Measurements from ENCODE around the gene RBM26.
"Not testable (repeated sequence)": the region's sequence is repeated elsewhere in the genome, so short reads cannot be mapped to it uniquely, and the experiment has no call there.

RBM26 gene

DNA sequence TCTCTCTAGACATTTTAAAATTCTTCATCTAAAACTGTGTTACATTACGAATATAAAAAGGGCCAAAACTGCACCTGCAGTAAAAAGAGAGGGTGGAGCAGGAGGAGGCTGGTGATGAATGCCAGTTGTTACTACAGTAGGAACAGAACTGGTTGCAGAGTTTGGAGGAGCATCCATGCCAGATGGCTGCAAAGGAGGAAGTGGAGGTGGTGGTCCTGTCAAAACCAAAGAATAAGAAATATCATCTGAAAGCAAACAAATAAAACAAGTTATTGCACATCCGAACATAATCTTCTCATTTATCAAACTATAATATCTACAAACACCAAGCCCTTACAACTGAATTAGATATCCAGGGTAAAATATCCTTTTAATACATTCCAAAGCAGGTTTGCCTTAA lies 40.1 kb downstream of the RBM26 start:
- TF ChIP-seq CTCF (conservative IDR thresholded peaks at IDR 0.05; ENCODE audit: low read depth, low read length), result no peak
- H3K4me3 ChIP-seq (ENCODE audit: low read depth, low read length), result no peak overlapping the region
- no peak for DNase-seq (ENCODE audit: low read depth)

DNA sequence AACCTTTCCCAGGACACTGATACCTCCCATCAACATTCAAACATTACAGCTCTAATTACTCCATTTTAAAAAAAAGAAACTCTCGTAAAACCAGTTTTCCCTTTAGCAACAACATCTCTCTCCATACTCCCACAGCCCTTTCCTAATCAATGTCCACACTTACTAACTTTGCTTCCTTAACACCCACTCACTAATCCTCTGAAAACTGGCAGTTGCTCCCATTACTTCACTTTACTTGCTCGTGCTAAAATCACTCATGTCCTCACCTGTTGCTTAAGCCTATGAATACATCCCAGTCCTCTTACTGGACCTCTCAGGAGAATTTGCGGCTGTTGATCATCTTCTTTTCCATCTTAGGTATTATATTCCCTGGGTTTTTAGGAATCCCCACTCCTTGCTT lies 44.8 kb downstream of the RBM26 start:
- DNase-seq (ENCODE audit: low read depth), result no peak

GRCh38 chr13:79360095-79360494 lies 46.0 kb downstream of the RBM26 start:
- H3K4me3 ChIP-seq (ENCODE audit: low read depth, low read length), result no peak overlapping the region
- TF ChIP-seq CTCF (conservative IDR thresholded peaks at IDR 0.05; ENCODE audit: low read depth, low read length), result no peak
- DNase-seq (ENCODE audit: low read depth), result no peak

More for the DNA sequence above, 44.8 kb downstream of the RBM26 start:
- H3K4me3 ChIP-seq (ENCODE audit: low read depth, low read length), result no peak overlapping the region
- no peak for TF ChIP-seq CTCF (conservative IDR thresholded peaks at IDR 0.05; ENCODE audit: low read depth, low read length)

GRCh38 chr13:79359064-79359463 lies 47.0 kb downstream of the RBM26 start:
- no peak for DNase-seq (ENCODE audit: low read depth)

GRCh38 chr13:79354285-79354684 lies 51.8 kb downstream of the RBM26 start:
- no peak for TF ChIP-seq CTCF (conservative IDR thresholded peaks at IDR 0.05; ENCODE audit: low read depth, low read length)
- DNase-seq (ENCODE audit: low read depth), result no peak
- no peak overlapping the region for H3K4me3 ChIP-seq (ENCODE audit: low read depth, low read length)

More at GRCh38 chr13:79359064-79359463, 47.0 kb downstream of the RBM26 start:
- TF ChIP-seq CTCF (conservative IDR thresholded peaks at IDR 0.05; ENCODE audit: low read depth, low read length), result no peak
- H3K4me3 ChIP-seq (ENCODE audit: low read depth, low read length), result no peak overlapping the region

DNA sequence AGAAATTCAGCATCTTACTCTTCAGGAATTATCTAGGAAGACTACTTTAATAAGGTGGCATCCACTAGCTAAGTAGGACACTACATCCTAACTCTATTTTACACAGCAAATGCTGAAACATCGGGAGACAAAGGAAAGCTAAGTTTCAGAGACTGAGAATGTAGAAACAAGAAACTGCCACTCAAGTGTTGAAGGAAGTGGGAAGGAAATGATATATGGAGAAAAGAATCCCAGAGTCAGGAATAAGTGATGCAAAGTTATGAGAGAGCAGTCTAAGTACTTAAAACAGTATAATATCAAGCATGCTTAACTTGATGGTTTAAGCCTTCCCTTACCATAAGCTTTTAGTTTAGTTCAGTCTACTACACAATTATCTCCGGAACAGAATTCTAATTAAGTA lies 52.4 kb downstream of the RBM26 start:
- no peak for TF ChIP-seq CTCF (conservative IDR thresholded peaks at IDR 0.05; ENCODE audit: low read depth, low read length)
- no peak overlapping the region for H3K4me3 ChIP-seq (ENCODE audit: low read depth, low read length)
- no peak for DNase-seq (ENCODE audit: low read depth)

DNA sequence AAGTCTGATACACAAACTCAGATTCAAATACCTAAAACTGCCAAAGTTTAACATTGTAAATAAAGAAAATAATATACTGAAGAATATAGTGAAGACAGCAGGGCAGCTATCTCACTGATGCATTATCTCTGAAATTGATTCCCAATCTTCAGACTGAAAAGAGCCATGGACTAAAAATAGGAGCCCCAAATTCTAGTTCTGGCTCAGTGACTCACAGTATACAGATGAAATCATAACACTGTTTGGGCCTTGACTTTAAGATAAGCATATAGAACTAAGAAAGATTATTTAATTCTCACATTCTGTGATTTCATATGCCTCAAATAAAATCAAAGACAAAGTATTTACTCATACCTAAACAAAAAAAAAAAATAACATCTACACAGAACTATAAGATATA lies 53.9 kb downstream of the RBM26 start:
- no peak for DNase-seq (ENCODE audit: low read depth)
- H3K4me3 ChIP-seq (ENCODE audit: low read depth, low read length), result no peak overlapping the region
- TF ChIP-seq CTCF (conservative IDR thresholded peaks at IDR 0.05; ENCODE audit: low read depth, low read length), result no peak

DNA sequence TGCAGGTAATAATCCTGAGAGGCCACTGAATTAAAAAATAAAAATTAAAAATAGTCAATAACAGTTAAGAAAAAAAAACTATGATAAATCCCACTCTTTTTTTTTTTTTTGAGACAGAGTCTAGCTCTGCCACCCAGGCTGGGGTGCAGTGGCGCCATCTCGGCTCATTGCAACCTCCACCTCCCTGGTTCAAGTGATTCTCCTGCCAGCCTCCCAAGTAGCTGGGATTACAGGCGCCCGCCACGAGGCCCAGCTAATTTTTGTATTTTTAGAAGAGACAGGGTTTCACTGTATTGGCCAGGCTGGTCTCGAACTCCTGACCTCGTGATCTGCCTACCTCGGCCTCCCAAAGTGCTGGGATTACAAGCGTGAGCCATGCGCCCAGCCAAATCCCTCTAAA lies 56.4 kb downstream of the RBM26 start:
- not testable (repeated sequence) for H3K4me3 ChIP-seq (ENCODE audit: low read depth, low read length); DNase-seq (ENCODE audit: low read depth)

Data from choroid plexus epithelial cell (primary cell).